ENCODE data around the gene PLAGL1. TPM values are rescaled to one million over a fixed set of nuclear protein-coding genes. Genes with fewer than 3 reads are reported as not detected.

PLAGL1 gene
- total and polyA plus RNA-seq, 2 of the 8 experiments (the other 6 are each of a cell fraction or from before 2014, with no cell fraction given): 0.94 to 1.1 TPM

GRCh38 chr6:143950875-143951274 is 57.2 kb downstream of the PLAGL1 start (continued):
- no peak for TF ChIP-seq RFX5 (IDR thresholded peaks at IDR 0.05; ENCODE audit: borderline replicate concordance, low read depth, low read length)
- TF ChIP-seq, protein P1, sequence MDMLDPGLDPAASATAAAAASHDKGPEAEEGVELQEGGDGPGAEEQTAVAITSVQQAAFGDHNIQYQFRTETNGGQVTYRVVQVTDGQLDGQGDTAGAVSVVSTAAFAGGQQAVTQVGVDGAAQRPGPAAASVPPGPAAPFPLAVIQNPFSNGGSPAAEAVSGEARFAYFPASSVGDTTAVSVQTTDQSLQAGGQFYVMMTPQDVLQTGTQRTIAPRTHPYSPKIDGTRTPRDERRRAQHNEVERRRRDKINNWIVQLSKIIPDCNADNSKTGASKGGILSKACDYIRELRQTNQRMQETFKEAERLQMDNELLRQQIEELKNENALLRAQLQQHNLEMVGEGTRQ (IDR thresholded peaks at IDR 0.05; ENCODE audit: low read length): no peak
- TF ChIP-seq JUND (IDR thresholded peaks at IDR 0.05; ENCODE audit: low read length): no peak
